ENCODE data around the gene NMD3.

DNA sequence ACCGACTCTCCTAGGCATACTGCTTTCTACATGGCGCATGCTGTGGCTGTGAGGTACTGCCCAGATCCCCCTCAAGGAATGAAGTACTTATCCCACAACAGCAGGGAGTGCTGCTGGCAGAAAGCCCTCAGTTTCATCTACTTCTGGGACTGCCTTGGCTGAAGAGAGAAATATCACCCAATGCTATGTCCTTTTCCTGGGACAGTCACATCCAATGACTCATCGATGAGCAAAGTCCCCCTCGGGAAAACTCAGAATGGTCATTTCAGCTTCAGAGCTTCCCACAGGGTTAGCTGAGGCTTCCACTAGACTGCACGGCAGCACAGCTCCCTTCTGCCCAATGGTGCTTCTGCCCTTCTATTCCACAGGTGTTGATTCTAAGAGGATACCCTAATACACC is 3.6 kb upstream of the NMD3 start:
- TF ChIP-seq EZH2 (IDR thresholded peaks at IDR 0.05) (no peak), POLR2AphosphoS5 (IDR thresholded peaks at IDR 0.05; ENCODE audit: borderline replicate concordance, low read depth, low read length) (no peak), FOXP2 (optimal IDR thresholded peaks at IDR 0.05; ENCODE audit: control extremely low read depth, extremely low read length, insufficient read depth) (no peak)
